ENCODE data around the gene LARGE1.

DNA sequence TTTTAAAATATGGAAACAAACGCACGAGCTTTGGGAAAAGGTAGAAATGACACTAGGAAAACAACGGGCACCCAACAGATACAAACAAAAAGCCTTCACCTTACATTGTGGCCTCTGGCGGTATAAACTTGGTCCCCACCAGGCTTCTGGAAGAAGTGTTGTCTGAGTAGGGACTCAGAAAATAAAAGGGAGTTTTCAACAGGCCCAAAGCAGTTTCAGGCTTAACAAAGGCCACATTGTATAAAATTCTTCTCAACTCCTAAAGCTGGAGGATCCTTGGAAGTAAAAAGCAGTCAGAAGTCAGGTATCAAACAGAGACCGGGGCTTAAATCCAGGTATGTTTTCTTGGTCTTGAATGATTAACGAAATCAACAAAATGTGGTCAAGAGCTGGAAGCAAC is 61.0 kb downstream of the LARGE1 start:
- TF ChIP-seq, protein P1, sequence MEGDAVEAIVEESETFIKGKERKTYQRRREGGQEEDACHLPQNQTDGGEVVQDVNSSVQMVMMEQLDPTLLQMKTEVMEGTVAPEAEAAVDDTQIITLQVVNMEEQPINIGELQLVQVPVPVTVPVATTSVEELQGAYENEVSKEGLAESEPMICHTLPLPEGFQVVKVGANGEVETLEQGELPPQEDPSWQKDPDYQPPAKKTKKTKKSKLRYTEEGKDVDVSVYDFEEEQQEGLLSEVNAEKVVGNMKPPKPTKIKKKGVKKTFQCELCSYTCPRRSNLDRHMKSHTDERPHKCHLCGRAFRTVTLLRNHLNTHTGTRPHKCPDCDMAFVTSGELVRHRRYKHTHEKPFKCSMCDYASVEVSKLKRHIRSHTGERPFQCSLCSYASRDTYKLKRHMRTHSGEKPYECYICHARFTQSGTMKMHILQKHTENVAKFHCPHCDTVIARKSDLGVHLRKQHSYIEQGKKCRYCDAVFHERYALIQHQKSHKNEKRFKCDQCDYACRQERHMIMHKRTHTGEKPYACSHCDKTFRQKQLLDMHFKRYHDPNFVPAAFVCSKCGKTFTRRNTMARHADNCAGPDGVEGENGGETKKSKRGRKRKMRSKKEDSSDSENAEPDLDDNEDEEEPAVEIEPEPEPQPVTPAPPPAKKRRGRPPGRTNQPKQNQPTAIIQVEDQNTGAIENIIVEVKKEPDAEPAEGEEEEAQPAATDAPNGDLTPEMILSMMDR (conservative IDR thresholded peaks at IDR 0.05 in 1 of 2, IDR thresholded peaks at IDR 0.05 in 1 of 2; ENCODE audit: low read depth in 1 of 2, low read length in 2 of 2) = no peak
- TF ChIP-seq EZH2 (IDR thresholded peaks at IDR 0.05; ENCODE audit: low read length, missing control alignments) = no peak

All from fibroblast of lung (primary cell).